ENCODE results near the gene C12orf75.

C12orf75 gene

DNA sequence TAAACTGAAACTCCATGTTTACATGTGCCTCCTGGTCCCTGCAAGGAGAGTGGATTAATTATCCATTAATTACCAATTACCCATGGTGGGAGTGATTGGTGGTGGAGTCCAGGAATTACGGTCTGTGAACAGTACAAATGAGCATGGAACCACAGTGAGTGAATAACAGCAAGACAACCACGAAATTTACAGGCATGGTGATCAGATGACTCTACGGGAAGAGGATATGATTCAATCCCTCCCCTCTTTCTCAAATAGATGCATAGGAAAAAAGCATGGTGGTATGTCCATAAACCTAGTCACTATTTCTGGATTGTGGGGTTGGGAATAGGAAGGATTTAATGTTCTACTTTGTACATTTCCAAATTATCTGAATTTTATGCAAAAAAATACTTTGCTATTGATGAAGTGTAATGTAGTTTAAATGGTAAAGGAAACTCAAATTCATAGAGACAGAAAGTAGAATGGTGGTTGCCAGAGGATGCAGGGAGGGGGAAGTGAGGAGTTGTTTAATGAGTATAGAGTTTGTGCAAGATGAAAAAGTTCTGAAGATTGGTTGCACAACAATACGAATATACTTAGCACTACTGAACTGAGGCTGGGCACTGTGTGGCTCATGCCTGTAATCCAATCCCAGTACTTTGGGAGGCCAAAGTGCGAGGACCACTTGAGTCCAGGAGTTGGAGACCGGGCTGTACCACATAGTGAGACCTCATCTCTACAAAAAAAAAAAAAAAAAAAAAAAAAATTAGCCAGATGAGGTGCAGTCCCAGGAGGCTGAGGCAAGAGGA lies 41.2 kb upstream of the C12orf75 start:
- no peak for DNase-seq (ENCODE audit: extremely low read depth, low read depth)

DNA sequence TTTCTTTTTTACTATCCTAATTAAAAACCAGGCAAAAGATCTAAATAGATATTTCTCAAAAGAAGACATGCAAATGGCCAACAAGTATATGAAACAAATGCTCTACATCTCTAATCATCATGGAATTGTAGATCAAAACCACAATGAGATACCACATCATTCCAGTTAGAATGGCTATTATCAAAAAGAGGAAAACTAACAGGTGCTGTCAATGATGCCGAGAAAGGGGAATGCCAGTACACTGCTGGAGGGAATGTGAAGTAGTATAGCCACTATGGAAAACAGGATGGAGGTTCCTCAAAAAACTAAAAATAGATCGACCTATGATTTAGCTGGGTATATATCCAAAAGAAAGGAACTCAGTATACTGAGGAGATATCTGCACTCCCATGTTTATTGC lies 39.0 kb upstream of the C12orf75 start:
- TF ChIP-seq CTCF (IDR thresholded peaks at IDR 0.05; ENCODE audit: low read depth, low read length) = no peak
- DNase-seq (ENCODE audit: extremely low read depth, low read depth) = no peak

More for the DNA sequence above, 41.2 kb upstream of the C12orf75 start:
- TF ChIP-seq CTCF (IDR thresholded peaks at IDR 0.05; ENCODE audit: low read depth, low read length) = no peak

DNA sequence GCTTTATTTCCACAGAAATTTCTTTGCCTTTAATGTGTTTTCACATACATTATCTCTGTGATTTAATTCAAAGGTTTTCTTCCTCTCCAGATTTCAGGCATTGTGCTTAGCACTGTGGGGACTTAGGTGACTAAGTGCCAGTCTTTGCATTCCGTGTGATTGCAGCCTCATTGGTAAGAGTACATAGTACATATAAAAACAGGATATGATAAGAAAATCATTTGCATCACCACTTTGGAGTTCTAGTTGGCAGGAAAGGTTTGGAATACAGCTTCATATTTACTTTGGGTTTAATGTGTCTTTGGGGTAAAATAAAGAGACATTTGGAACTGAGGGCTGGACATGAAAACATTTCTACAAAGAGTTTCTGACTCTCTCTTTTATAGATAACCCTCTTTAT lies 37.8 kb upstream of the C12orf75 start:
- no peak for TF ChIP-seq CTCF (IDR thresholded peaks at IDR 0.05; ENCODE audit: low read depth, low read length)
- DNase-seq (ENCODE audit: extremely low read depth, low read depth) = no peak

DNA sequence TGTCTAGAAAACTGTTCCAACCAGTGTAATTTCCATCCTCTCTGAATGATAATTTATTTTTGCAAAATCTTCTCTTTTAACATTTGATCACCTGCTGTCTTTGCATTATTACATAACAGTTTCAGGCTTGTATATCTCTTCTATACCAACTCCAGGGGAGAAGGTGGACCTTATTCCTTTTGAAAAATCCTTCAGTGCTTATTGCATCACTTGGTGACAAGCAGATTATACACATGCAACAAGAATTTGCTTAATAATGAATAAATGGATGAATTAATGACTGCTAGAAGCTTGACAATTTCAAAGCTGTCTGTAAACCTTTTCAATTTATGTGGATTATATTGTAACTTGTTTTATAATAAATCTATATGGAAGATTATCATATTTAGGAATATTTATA lies 37.3 kb upstream of the C12orf75 start:
- DNase-seq (ENCODE audit: extremely low read depth, low read depth) = no peak
- no peak for TF ChIP-seq CTCF (IDR thresholded peaks at IDR 0.05; ENCODE audit: low read depth, low read length)

DNA sequence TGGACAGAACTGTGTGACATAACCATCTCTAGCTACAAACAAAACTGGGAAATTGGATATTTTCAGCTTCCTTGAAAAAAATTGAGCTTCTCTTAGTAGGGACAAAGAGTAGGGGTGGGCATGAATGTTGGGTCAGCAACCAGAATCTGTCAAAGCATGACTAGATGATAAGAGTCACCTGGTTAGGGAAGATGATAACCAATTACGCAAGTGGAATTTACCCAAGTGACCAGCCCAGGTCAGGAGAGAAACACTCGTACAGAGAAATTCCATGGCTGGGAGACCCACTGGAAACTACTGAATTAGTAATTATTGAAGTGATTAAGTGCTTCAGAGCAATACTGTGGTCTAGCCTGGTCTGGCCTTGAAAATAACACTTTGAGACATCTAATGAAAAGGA lies 36.3 kb upstream of the C12orf75 start:
- no peak for TF ChIP-seq CTCF (IDR thresholded peaks at IDR 0.05; ENCODE audit: low read depth, low read length)

DNA sequence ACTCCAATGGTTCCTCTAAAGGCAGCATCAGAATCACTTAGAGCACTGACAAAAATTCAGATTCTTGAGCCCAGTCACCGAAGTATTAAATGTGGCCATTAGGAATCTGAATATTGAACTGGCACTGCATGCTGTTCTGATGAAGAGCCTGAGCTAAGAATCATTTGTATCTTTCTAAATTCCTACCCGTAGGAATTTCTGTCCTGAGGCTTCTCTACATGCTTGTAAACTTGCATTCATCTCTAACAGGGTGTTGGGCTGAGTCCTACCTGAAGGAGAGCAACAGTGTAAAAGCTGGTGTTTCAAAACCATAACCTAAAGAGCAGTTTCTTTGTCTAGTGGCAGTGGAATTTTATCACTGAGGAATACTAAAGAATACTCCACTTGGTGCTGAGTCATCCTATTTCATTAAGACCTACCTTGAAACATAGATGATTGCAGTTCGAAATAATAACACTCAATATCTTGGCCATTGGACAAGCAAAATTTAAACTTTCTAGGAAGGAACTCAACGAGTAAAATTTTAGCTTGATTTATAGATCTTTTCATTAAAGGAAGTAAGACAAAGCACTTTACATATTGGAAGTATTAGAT lies 35.5 kb upstream of the C12orf75 start:
- DNase-seq (ENCODE audit: extremely low read depth, low read depth) = no peak
- TF ChIP-seq CTCF (IDR thresholded peaks at IDR 0.05; ENCODE audit: low read depth, low read length) = no peak

More for the DNA sequence above, 36.3 kb upstream of the C12orf75 start:
- DNase-seq (ENCODE audit: extremely low read depth, low read depth) = no peak
